Natural killer cell (primary cell): ENCODE data around the gene SRSF10. TPM values are rescaled to one million over a fixed set of nuclear protein-coding genes. Genes with fewer than 3 reads are reported as not detected.
"Not testable (repeated sequence)": the region's sequence is repeated elsewhere in the genome, so short reads cannot be mapped to it uniquely, and the experiment has no call there.

Source experiments
- ATAC-seq, 3 donors: fragments of 150-1000 bp in 2 of 3; fragments of 200-7000 bp in 1 of 3; cut with Tn5 transposase; 1 replicate in 1 of 3; 2 replicates in 2 of 3; pipeline ENCODE4 v1.10.0; 2021; ENCODE audit warnings: mild to moderate bottlenecking in 2 of 3, moderate library complexity in 2 of 3
- DNase-seq, 2 donors: peaks; one replicate each; pipeline versions ENCODE4 v3.0.0 to v3.0.0-alpha.2; 2013 to 2021; ENCODE audit warnings: mixed read lengths in 1 of 2
- H3K27ac ChIP-seq: one replicate; pipeline ENCODE4 v1.5.1; 2013; ENCODE audit warnings: mild to moderate bottlenecking, low read length
- H3K27me3 ChIP-seq: one replicate; pipeline ENCODE4 v1.6.1; 2013; ENCODE audit warnings: low read length; ENCODE audit not compliant: control insufficient read depth, insufficient read depth
- H3K36me3 ChIP-seq: one replicate; pipeline ENCODE4 v1.6.1; 2013; ENCODE audit warnings: low read length; ENCODE audit not compliant: control insufficient read depth, insufficient read depth
- H3K4me1 ChIP-seq: one replicate; pipeline ENCODE4 v1.6.1; 2013; ENCODE audit warnings: low read length; ENCODE audit not compliant: control insufficient read depth, insufficient read depth
- H3K4me3 ChIP-seq: one replicate; pipeline ENCODE4 v1.5.1; 2013; ENCODE audit warnings: low read length
- H3K9me3 ChIP-seq: one replicate; pipeline ENCODE4 v1.6.1; 2013; ENCODE audit warnings: low read length; ENCODE audit not compliant: control insufficient read depth, insufficient read depth
- H3K27ac Mint-ChIP-seq, 2 donors: one replicate each; pipeline ENCODE4 v1.8.0; 2022; ENCODE audit warnings: mild to moderate bottlenecking in 2 of 2, mixed read lengths in 2 of 2, moderate library complexity in 1 of 2
- H3K27me3 Mint-ChIP-seq, 2 donors: one replicate each; pipeline ENCODE4 v1.8.0; 2022; ENCODE audit warnings: low read depth in 2 of 2, mixed read lengths in 2 of 2
- H3K36me3 Mint-ChIP-seq: one replicate; pipeline ENCODE4 v1.8.0; 2022; ENCODE audit warnings: mixed read lengths
- H3K4me1 Mint-ChIP-seq, 2 donors: one replicate each; pipeline ENCODE4 v1.8.0; 2022; ENCODE audit warnings: mixed read lengths in 2 of 2
- H3K4me3 Mint-ChIP-seq: one replicate; pipeline ENCODE4 v1.8.0; 2022; ENCODE audit warnings: mild to moderate bottlenecking, moderate library complexity, mixed read lengths
- H3K9me3 Mint-ChIP-seq, 2 donors: one replicate each; pipeline ENCODE4 v1.8.0; 2022; ENCODE audit warnings: mixed read lengths in 2 of 2
- WGBS: methylation state at CpG from one replicate; pipeline ENCODE4 v1.1.7; 2013; ENCODE audit warnings: missing lambda C conversion rate; ENCODE audit not compliant: insufficient coverage; 5-methylcytosine and 5-hydroxymethylcytosine counted together
- intact Hi-C: fragments of 100-400 bp; cut with micrococcal nuclease; formaldehyde crosslinking; loops from one replicate; pipeline ENCODE4 v1.14.2; 2022
- total RNA-seq, 4 donors: library from RNA; stranded (reverse); fragments of 120-200 nt in 1 of 4; gene quantifications; one replicate each; pipeline versions ENCODE4 v1.2.3 to v1.2.4, GENCODE V29; 2013 to 2022
- TF ChIP-seq, protein P1 (sequence below): fragments of 200-600 bp; IDR thresholded peaks from one replicate; pipeline ENCODE4 v1.8.0; 2022; ENCODE audit warnings: antibody characterized with exemption

Gene SRSF10
- total RNA-seq, 3 donors from 2014 or later (not counting 1 experiment from before 2014, with no cell fraction given): 221 to 281 (median 237) TPM

GRCh38 chr1:23960291-23961020, 19.7 kb downstream of the SRSF10 start:
- H3K4me1 ChIP-seq: peaks cover 17% of the 10 kb centered on the region

GRCh38 chr1:23959461-23960290, 20.5 kb downstream of the SRSF10 start, which contains the start of gene PNRC2:
TSS of gene PNRC2 (plus strand) at chr1:23959828. CDS start at chr1:23961458, 1,630 bp downstream.
- Mint-ChIP-seq H3K27ac (peak within 1 kb of the TSS; percentile 100), H3K4me3 (peak within 1 kb of the TSS; percentile 100), H3K4me1 (peaks cover 50 to 51% of the 10 kb centered on the region in 2 donors), H3K9me3 (no peaks in the 10 kb centered on the region), H3K27me3 (no peaks in the 10 kb centered on the region), H3K36me3 (peaks cover 11% of the 10 kb centered on the region)
- Histone ChIP-seq H3K9me3 (no peaks in the 10 kb centered on the region), H3K27ac (peak within 1 kb of the TSS; percentile 98), H3K4me1 (peaks cover 22% of the 10 kb centered on the region), H3K36me3 (peaks cover 17% of the 10 kb centered on the region), H3K27me3 (no peaks in the 10 kb centered on the region), H3K4me3 (peak within 1 kb of the TSS; percentile 96)
- TF ChIP-seq, protein P1, sequence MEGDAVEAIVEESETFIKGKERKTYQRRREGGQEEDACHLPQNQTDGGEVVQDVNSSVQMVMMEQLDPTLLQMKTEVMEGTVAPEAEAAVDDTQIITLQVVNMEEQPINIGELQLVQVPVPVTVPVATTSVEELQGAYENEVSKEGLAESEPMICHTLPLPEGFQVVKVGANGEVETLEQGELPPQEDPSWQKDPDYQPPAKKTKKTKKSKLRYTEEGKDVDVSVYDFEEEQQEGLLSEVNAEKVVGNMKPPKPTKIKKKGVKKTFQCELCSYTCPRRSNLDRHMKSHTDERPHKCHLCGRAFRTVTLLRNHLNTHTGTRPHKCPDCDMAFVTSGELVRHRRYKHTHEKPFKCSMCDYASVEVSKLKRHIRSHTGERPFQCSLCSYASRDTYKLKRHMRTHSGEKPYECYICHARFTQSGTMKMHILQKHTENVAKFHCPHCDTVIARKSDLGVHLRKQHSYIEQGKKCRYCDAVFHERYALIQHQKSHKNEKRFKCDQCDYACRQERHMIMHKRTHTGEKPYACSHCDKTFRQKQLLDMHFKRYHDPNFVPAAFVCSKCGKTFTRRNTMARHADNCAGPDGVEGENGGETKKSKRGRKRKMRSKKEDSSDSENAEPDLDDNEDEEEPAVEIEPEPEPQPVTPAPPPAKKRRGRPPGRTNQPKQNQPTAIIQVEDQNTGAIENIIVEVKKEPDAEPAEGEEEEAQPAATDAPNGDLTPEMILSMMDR: no peak
- intact Hi-C loops: loop anchor here (1.0 to 5.0 kb wide), 3 partner anchors 21 to 69 kb away; partner anchors contain the start of gene SRSF10
- peak; percentile 80 to 94 (median 85) for ATAC-seq
- WGBS: under 1% methylated on average over 84 of the region's 84 CpGs
- peak; percentile 96 to 97 for DNase-seq

More at GRCh38 chr1:23960291-23961020, 19.7 kb downstream of the SRSF10 start:
- peak overlapping the region; percentile 98 for H3K27ac ChIP-seq
- Mint-ChIP-seq H3K36me3 (peaks cover 16% of the 10 kb centered on the region), H3K4me1 (peaks cover 50 to 56% of the 10 kb centered on the region in 2 donors), H3K4me3 (peak overlapping the region; percentile 100), H3K27me3 (no peaks in the 10 kb centered on the region), H3K9me3 (no peaks in the 10 kb centered on the region), H3K27ac (peak overlapping the region; percentile 100)
- DNase-seq (peak in 1 of 2 donors; percentile 46), ATAC-seq (no peak)
- TF ChIP-seq, protein P1: no peak
- H3K27me3 ChIP-seq: no peaks in the 10 kb centered on the region
- H3K4me3 ChIP-seq: peak overlapping the region; percentile 96
- H3K36me3 ChIP-seq: peaks cover 25% of the 10 kb centered on the region
- intact Hi-C loops: no loop called here
- WGBS: 0% methylated on average over 8 of the region's 15 CpGs
- no peaks in the 10 kb centered on the region for H3K9me3 ChIP-seq

DNA sequence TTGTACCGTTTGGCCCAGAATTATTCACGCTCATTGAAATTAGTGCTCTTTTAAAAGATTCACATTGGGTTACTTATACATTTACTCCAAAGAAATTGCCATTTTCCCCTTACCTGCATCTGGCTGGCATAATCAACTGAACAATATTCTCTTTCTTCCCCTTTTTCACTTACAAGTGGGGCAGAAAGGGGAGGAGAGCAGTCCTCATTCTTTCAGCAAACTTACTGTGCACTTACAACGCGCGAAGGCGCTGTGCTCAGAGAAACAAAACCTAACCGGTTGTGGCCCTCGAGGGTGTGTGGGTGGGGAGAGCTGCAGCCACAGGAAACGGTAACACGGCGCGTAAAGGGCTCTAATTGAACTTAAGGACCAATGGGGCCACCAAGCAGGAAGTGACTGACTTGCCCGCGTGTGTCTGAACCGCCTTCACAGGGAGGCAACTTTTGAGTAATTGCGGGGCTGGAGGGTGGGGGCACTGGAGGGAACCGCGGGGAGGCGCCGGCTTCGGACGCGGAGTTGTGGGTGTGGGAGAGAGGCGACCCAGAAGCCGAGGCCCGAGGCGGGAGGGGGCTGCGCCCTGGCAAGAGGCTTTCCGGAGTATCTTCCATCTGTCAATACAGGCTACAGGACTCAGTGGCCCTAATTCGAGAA, 21.2 kb downstream of the SRSF10 start:
- TF ChIP-seq, protein P1: peak; percentile 33
- Histone ChIP-seq H3K4me1 (peaks cover 22% of the 10 kb centered on the region), H3K27me3 (no peaks in the 10 kb centered on the region), H3K9me3 (no peaks in the 10 kb centered on the region), H3K36me3 (peaks cover 10% of the 10 kb centered on the region), H3K27ac (peak overlapping the region; percentile 98), H3K4me3 (peak overlapping the region; percentile 96)
- DNase-seq (peak; percentile 85 to 96), ATAC-seq (peak; percentile 77 to 88 (median 80))
- Mint-ChIP-seq H3K9me3 (no peaks in the 10 kb centered on the region), H3K27ac (peak overlapping the region; percentile 100), H3K4me3 (peak overlapping the region; percentile 100), H3K27me3 (no peaks in the 10 kb centered on the region), H3K4me1 (peaks cover 44 to 45% of the 10 kb centered on the region in 2 donors), H3K36me3 (peaks cover 7% of the 10 kb centered on the region)
- 1% methylated on average over 30 of the region's 30 CpGs for WGBS
- intact Hi-C loops: loop anchor here (1.0 to 5.0 kb wide), 3 partner anchors 21 to 69 kb away; partner anchors contain the start of gene SRSF10

GRCh38 chr1:23958040-23958809, 21.9 kb downstream of the SRSF10 start:
- not testable (repeated sequence) for H3K9me3 ChIP-seq, DNase-seq, H3K27me3 Mint-ChIP-seq, ATAC-seq, H3K36me3 Mint-ChIP-seq, H3K36me3 ChIP-seq, H3K27me3 ChIP-seq, H3K9me3 Mint-ChIP-seq
- H3K4me1 Mint-ChIP-seq: peaks cover 42 to 45% of the 10 kb centered on the region in 2 donors
- WGBS: 44% methylated on average over 18 of the region's 19 CpGs
- H3K4me3 Mint-ChIP-seq: peak overlapping the region; percentile 100
- peak overlapping the region; percentile 100 for H3K27ac Mint-ChIP-seq
- H3K4me3 ChIP-seq: peak overlapping the region; percentile 96
- peaks cover 22% of the 10 kb centered on the region for H3K4me1 ChIP-seq
- intact Hi-C loops: loop anchor here (5.0 kb wide), 1 partner anchor 61 kb away; no protein-coding TSS in a partner anchor
- H3K27ac ChIP-seq: peak overlapping the region; percentile 98
